Activated gamma-delta T cell treated with Interleukin-2 at 50 U/mL for 16 hours (primary cell): ENCODE measurements around the gene RNASET2.

ENCODE experiments used
- DNase-seq: peaks from one replicate; pipeline ENCODE4 v3.0.0-alpha.2; 2020

Gene RNASET2

GRCh38 chr6:166956444-166957086 is at the start of gene RNASET2:
Gene RNASET2, minus strand, starts transcription at chr6:166956550. Its CDS starts 368 bp downstream, at chr6:166956182.
- peak; percentile 99 for DNase-seq

GRCh38 chr6:167005350-167006159 is 49.2 kb upstream of the RNASET2 start:
- DNase-seq, result no peak

- DNase-seq, result no peak
Observed at GRCh38 chr6:167000759-167001158, 44.4 kb upstream of the RNASET2 start.

GRCh38 chr6:166999884-167000253 is 43.5 kb upstream of the RNASET2 start:
- no peak for DNase-seq

GRCh38 chr6:166999145-166999883 is 43.0 kb upstream of the RNASET2 start, which contains the start of gene CEP43:
Gene CEP43, plus strand, starts transcription at chr6:166999397. Its CDS starts 16 bp downstream, at chr6:166999413.
- peak; percentile 92 for DNase-seq

- DNase-seq, result peak; percentile 8
Observed at GRCh38 chr6:166998256-166999144, 42.1 kb upstream of the RNASET2 start.

GRCh38 chr6:166997768-166998255 is 41.5 kb upstream of the RNASET2 start:
- peak; percentile 29 for DNase-seq

GRCh38 chr6:166997348-166997747 is 41.0 kb upstream of the RNASET2 start:
- no peak for DNase-seq

- no peak for DNase-seq
Observed at GRCh38 chr6:166996406-166996805, 40.1 kb upstream of the RNASET2 start.

GRCh38 chr6:166989427-166990032 is 33.2 kb upstream of the RNASET2 start:
- DNase-seq, result peak; percentile 56

- DNase-seq, result no peak
Observed at GRCh38 chr6:166988674-166989201, 32.4 kb upstream of the RNASET2 start.

- no peak for DNase-seq
Observed at GRCh38 chr6:166987930-166988329, 31.6 kb upstream of the RNASET2 start.

GRCh38 chr6:166987448-166987847 is 31.1 kb upstream of the RNASET2 start:
- DNase-seq, result no peak

GRCh38 chr6:166980738-166981137 is 24.4 kb upstream of the RNASET2 start:
- no peak for DNase-seq

GRCh38 chr6:166977621-166978525 is 21.5 kb upstream of the RNASET2 start:
- DNase-seq, result no peak

- no peak for DNase-seq
Observed at GRCh38 chr6:166976636-166977035, 20.3 kb upstream of the RNASET2 start.

- DNase-seq, result no peak
Observed at GRCh38 chr6:166972101-166972500, 15.8 kb upstream of the RNASET2 start.

GRCh38 chr6:166971271-166971670 is 14.9 kb upstream of the RNASET2 start:
- DNase-seq, result no peak

GRCh38 chr6:166970776-166971175 is 14.4 kb upstream of the RNASET2 start:
- no peak for DNase-seq

GRCh38 chr6:166970091-166970490 is 13.7 kb upstream of the RNASET2 start:
- DNase-seq, result no peak
